ENCODE data around the gene MAP3K6. TPM values are rescaled to one million over a fixed set of nuclear protein-coding genes. Genes with fewer than 3 reads are reported as not detected.

The MAP3K6 gene
- total and polyA plus RNA-seq, 2 of the 13 experiments (the other 11 are each of a cell fraction or from before 2014, with no cell fraction given): 2.7 to 3.2 TPM

GRCh38 chr1:27341525-27342252 is 25.1 kb downstream of the MAP3K6 start, which contains the start of gene SYTL1 (continued):
- TF ChIP-seq FOXP4 (CRISPR knock-in tag; IDR thresholded peaks at IDR 0.05) (0 out of 2 replicates have a peak, but pooled peaks have one; percentile 40), ZFAT (CRISPR knock-in tag; conservative IDR thresholded peaks at IDR 0.05) (no peak), HES4 (CRISPR knock-in tag; IDR thresholded peaks at IDR 0.05; ENCODE audit: borderline replicate concordance) (no peak), CENPBD1 (CRISPR knock-in tag; IDR thresholded peaks at IDR 0.05; ENCODE audit: borderline replicate concordance, low read depth) (no peak), ATAD3A (CRISPR knock-in tag; IDR thresholded peaks at IDR 0.05) (no peak), GZF1 (CRISPR knock-in tag; IDR thresholded peaks at IDR 0.05) (no peak), ELK4 (CRISPR knock-in tag; IDR thresholded peaks at IDR 0.05; ENCODE audit: borderline replicate concordance) (no peak)

GRCh38 chr1:27339213-27339612 is 27.5 kb downstream of the MAP3K6 start:
- Histone ChIP-seq H3K9me3 (ENCODE audit: low read length) (no peaks in the 10 kb centered on the region), H3K4me2 (ENCODE audit: low read depth, low read length) (no peak overlapping the region), H2AFZ (ENCODE audit: low read length) (no peak overlapping the region), H3K27ac (ENCODE audit: extremely low read length, insufficient read depth, low read length) (no peak overlapping the region), H3K27me3 (ENCODE audit: control insufficient read depth in 1 of 2, insufficient read depth in 2 of 2, low read length in 2 of 2) (no peaks in the 10 kb centered on the region; a peak in 1 of 5 replicates), H3K79me2 (ENCODE audit: insufficient read depth, low read length) (no peaks in the 10 kb centered on the region), H4K20me1 (ENCODE audit: insufficient read depth, low read length) (no peaks in the 10 kb centered on the region), H3K4me1 (ENCODE audit: insufficient read depth, low read length) (peaks cover 20% of the 10 kb centered on the region), H3K36me3 (replicated peaks in 1 of 2; ENCODE audit: control insufficient read depth in 1 of 2, insufficient read depth in 2 of 2, low read length in 2 of 2) (peaks cover 13 to 15% of the 10 kb centered on the region in 2 experiments; a peak in 4 of 5 replicates), H3K9ac (ENCODE audit: insufficient read depth, low read depth, low read length) (no peak overlapping the region), H3K4me3 (replicated peaks in 1 of 3; ENCODE audit: insufficient read depth in 1 of 3, low read depth in 2 of 3, low read length in 3 of 3) (no peak overlapping the region)
- no TSS peak for BruUV-seq (replicated peaks)
- CTCF ChIA-PET (ENCODE audit: low intra/inter-chr PET ratio, low total read pairs): no interaction called here
- POLR2A ChIA-PET: interaction anchor here (1.6 kb wide), 1 partner anchor 12 kb away, joined by 5 read pairs; no protein-coding TSS in a partner anchor
- intact Hi-C loops (cut with micrococcal nuclease; ENCODE audit: unreplicated experiment): no loop called here
- ATAC-seq: no peak
- no peak for DNase-seq (ENCODE audit: low spot score)
- in situ Hi-C loops (cut with HindIII; ENCODE audit: extremely low pct_ligation_motif_present, low pct_unique_long_range_greater_than_20kb): no loop called here
- WGBS (ENCODE audit: low lambda C conversion rate): 33% methylated on average over 5 of the region's 5 CpGs
- no peak for FAIRE-seq
- no peak for TF ChIP-seq SALL1 (CRISPR knock-in tag; IDR thresholded peaks at IDR 0.05)
- TF ChIP-seq ZNF691 (CRISPR knock-in tag; IDR thresholded peaks at IDR 0.05; ENCODE audit: borderline replicate concordance, low read depth): no peak
- no peak for TF ChIP-seq ZBTB1 (CRISPR knock-in tag; IDR thresholded peaks at IDR 0.05; ENCODE audit: borderline replicate concordance)
- TF ChIP-seq ZNF331 (CRISPR knock-in tag; IDR thresholded peaks at IDR 0.05): no peak
- TF ChIP-seq CBX5 (CRISPR knock-in tag; IDR thresholded peaks at IDR 0.05; ENCODE audit: borderline replicate concordance): no peak
- TF ChIP-seq MZF1 (CRISPR knock-in tag; IDR thresholded peaks at IDR 0.05; ENCODE audit: borderline replicate concordance): no peak
- no peak for TF ChIP-seq SIN3B (IDR thresholded peaks at IDR 0.05; ENCODE audit: low read length)
- no peak for TF ChIP-seq ZNF652 (CRISPR knock-in tag; IDR thresholded peaks at IDR 0.05; ENCODE audit: borderline replicate concordance, low read depth)
- peak; percentile 54 for TF ChIP-seq CEBPG (CRISPR knock-in tag; IDR thresholded peaks at IDR 0.05)
- peak; percentile 90 for TF ChIP-seq ZNF770 (CRISPR knock-in tag; IDR thresholded peaks at IDR 0.05)
